ENCODE results near the gene SETBP1.

SETBP1 gene

DNA sequence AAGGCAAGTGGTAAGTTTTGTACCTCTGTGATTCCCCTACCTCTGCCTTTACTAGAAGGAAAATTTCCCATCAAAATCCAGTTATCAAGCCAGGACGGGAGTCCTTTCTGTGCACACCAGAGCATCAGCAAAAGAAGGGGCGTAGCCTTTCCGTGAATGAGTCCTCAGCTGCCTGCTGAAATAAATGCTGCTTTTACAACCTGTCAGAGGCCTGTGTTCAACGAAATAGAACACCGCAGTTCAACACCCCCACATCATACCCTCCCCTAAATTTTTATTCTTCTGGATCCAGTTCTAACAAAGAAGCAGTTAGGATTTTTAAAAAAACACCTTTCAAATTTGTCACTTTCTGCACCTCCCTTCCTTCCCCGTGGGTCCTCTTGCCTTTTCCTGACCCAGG, 135.8 kb downstream of the SETBP1 start:
- DNase-seq (no peak), ATAC-seq (no peak)

DNA sequence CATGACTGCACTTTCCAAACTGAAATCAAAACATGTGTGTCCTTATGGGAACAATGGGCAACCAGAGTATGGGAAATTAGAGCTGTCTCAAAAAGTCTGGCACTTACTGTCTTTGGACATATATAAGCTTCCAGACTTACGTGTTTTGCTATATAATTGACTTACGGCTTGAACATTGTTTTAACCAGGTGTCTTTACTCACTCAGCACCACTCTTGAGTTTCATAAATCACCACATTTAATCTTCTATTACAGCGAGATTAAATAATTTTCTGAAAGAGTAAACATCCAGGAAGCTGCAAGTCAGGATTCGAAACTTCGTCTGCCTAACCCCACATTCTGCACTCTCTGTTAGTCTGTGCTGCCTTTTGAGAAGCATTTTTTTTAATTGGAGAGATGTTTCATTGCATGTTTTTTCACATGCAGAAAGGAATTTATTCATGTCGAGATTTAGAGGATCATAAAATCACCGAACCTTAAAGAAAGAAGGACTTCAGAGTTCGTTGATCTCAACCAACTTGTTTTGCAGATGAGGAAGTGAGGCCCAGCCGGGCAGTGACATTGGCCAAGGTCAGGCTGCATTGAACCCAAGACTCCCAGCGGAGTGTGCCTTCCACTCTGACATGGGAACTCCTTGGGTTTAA, 137.3 kb downstream of the SETBP1 start:
- ATAC-seq, result no peak
- DNase-seq, result no peak

- ATAC-seq (peak; percentile 17), DNase-seq (no peak)
These were observed 138.1 kb downstream of the SETBP1 start for GRCh38 chr18:44818668-44819403.

DNA sequence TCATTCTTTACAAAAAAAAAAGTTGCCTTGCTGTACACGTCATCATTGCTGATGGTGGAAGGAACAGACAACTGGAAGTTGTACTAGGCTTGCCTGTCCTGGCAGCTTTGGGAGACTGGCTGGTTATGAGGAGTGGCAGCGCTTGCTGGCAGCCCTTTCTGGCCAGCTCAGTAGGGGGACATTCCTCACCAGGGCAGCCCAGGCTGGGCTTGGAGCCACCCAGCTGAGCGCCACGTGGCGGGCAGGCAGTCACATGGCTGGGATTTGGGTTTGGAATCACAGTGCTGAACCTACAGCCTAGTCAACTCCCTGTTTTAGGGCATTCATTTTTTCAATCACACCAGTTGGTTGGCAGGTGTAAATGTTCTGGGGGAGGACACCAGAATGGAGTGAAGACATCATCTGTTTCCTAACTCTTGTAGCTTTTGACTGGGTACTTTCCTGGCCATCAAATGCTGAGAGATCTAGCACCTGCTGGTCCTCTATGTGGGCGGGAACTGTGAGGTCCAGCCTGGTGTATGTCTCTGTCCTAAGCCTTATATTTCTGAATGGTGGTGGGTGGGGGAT, 139.3 kb downstream of the SETBP1 start:
- no peak for DNase-seq
- no peak for ATAC-seq

GRCh38 chr18:44821924-44822323, 141.2 kb downstream of the SETBP1 start:
- ATAC-seq, result no peak
- no peak for DNase-seq

- ATAC-seq (no peak), DNase-seq (no peak)
These were observed 142.6 kb downstream of the SETBP1 start for GRCh38 chr18:44823286-44823685.

DNA sequence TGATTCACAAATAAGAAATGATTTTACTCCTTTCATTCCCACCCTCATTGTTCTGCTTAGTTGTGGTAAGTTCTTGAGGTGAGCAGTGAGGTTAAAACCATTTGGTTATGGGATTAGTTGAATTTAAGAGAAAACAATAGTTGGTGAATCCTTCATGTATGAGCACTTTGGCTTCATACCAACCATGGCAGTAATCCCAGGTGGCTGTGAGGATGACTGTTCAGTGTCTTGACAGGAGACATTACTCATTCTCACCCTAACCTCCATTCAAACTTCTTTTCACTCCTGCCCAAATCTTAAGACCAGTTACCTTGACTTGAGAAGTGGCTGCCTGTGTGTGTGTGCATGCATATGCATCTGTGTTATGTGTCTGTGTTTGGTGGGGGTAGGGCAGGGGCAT, 143.1 kb downstream of the SETBP1 start:
- peak; percentile 68 for ATAC-seq

DNA sequence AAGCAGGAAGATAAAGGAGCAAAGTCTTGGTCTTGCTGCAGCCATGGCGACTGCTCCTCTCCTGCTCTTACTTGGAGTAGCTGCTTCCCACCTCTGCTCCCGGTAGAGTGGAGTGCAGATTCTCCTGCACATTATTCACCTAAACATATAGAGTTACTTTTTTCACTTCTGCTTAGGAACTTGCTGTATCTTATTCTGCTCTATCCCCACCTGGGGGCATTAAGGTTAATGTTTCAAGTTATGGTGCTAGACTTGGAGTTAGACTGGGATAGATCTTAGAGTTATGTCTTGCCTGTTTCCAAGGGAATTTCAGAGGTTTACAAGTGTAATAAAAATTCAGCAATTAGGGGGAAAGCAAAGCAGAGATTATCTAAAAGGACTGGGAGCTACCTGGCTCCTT, 144.2 kb downstream of the SETBP1 start:
- ATAC-seq (no peak), DNase-seq (no peak)

More for the DNA sequence above, 143.1 kb downstream of the SETBP1 start:
- DNase-seq, result no peak

DNA sequence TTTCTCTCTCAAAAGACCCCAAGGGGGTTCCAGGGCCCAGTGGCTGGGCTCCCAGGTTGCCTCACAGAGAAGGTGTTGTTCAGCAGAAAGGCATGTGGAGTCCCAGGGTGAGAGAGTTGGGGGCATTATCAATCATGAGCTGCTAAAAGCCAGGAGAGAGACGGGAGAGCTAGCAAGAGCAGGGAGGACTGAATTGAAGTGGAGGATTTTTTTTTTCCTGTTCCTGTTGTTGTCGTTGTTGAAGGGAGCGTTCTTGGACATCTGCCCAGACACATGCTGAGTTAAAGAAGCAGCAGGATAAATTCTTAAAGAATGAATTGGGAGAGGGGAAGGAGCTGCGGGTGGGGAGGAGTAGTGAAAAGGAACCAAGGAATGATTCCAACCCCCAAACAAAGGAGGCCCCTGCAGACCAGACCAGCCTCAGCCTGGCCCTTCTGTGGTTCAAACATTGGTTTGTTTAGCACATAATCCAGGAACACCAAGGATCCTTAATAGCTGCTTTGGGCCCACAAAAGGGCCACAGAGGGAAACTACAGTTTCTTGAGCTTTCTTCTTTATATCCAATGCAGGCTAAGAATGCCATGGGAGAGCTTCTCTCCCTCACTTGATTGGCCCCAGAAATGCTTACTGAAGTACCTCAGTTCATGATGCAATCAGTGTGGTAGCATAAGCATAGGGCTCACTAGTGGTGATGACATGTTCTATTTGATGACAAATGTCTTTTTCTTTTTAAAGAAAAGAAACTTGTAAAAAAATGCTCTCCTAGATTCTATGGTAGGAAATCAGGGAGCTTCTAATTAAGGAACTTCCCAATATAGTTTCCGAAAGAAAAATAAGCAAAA, 146.0 kb downstream of the SETBP1 start:
- DNase-seq (no peak), ATAC-seq (no peak)

GRCh38 chr18:44828080-44828479, 147.4 kb downstream of the SETBP1 start:
- DNase-seq, result no peak
- ATAC-seq, result no peak

DNA sequence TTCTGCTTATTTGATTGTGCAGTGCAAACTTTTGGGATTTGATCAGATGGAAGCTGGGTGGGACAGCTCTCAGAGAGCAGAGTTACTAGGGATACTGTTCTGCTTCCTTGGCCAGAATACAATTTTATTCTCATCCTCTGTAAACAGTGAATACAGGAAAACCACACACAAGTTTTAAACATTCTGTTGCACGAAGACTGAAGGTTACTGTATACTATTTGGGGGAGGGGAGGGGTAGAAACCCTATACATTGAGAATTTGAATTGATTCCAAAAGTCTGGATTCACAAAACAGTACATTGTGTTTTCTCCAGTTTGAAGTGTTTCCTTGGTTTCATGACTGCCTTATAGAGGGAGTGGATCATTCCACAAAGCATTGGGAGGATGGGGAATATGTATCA, 149.9 kb downstream of the SETBP1 start:
- no peak for ATAC-seq
- DNase-seq, result no peak

DNA sequence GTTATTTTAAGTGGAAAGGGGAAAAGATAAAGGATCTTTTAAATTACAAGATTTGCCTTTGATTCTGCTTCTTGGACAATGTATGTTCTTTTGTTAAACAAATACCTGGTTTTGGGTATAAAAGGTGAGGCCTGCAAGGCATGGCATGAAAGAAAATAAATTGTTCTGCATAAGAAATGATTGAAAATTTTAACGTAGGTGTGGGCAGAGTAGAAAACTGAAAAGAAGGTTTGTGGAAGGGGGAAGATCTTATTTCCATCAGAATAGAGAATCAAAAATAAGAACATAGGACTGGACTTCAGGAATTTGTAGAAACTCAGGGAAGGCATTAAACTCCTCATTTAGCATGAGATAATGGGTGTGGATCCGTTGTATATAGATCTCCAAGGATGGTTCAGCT, 153.1 kb downstream of the SETBP1 start:
- ATAC-seq (no peak), DNase-seq (no peak)

DNA sequence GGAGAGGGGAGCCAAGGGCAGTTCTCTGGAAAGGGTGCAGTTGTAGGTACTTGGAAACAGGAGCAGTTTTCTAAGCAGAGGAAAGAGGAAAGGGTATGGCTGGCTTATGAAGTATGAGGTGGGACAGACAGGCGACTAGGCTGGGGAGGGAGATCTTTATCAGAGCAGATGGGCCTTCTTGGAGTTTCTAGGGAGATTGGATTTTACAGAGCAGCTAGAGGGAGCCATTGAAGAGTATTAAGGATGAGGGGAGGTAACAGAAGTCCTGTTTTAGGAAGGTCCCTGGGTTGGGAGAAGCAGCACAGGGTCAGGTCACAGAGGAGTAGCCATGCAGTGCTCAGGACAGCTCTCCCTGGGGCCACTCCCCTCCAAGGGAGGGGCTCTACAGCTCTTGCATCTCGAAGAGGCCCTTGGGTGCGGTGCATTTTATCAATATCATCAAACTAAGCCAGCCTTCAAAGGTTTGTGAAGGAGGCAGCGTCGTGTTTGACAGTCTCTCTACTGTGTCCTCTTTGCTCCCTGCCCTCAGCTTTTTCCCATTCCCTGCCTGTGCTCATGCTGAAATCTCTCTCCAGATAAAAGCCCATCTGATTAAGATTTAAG, 154.3 kb downstream of the SETBP1 start:
- no peak for DNase-seq

GRCh38 chr18:44835703-44836102, 155.0 kb downstream of the SETBP1 start:
- DNase-seq (no peak), ATAC-seq (no peak)

More for the DNA sequence above, 154.3 kb downstream of the SETBP1 start:
- no peak for ATAC-seq

DNA sequence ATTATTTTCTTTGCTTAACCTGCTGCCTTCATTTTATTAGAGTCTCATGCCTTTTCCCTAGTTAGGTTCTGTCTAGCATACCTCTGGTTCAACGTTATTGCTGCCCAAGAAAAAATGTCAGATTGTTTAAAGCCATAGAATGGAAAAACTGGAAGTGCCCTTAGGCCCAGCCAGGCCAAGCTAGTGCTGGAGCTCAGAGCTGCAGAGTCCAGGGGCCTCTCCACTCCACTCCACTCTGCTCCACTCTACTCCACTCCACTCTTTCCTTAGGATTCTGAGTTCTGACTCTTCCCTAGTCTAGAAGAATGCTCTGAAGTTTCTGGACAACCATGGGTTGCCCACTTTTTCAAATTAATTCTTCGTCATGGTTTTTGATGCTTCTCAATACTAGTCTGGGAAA, 155.6 kb downstream of the SETBP1 start:
- no peak for ATAC-seq
- no peak for DNase-seq

GRCh38 chr18:44837482-44838180, 156.9 kb downstream of the SETBP1 start:
- ATAC-seq (no peak), DNase-seq (no peak)

- ATAC-seq (peak; percentile 89), DNase-seq (peak; percentile 71)
These were observed 158.4 kb downstream of the SETBP1 start for GRCh38 chr18:44838971-44839666.

- ATAC-seq (no peak), DNase-seq (no peak)
These were observed 159.5 kb downstream of the SETBP1 start for GRCh38 chr18:44840058-44840790.

- DNase-seq (no peak), ATAC-seq (no peak)
These were observed 160.5 kb downstream of the SETBP1 start for GRCh38 chr18:44841221-44841620.

Measured in stimulated activated naive CD8-positive, alpha-beta T cell treated with anti-CD3 and anti-CD28 coated beads, Interleukin-15, Interleukin-2, amounts not matched to agents 100 U/mL and 50 U/mL, for 24 hours (primary cell).